ENCODE measurements around the gene CCDC102A. TPM values are rescaled to one million over a fixed set of nuclear protein-coding genes. Genes with fewer than 3 reads are reported as not detected.
A peak's percentile ranks its signal among the peaks of the same experiment; 100 is the strongest.

The CCDC102A gene
- total and polyA plus RNA-seq, 2 of the 13 experiments (the other 11 are each of a cell fraction or from before 2014, with no cell fraction given): 2.1 to 2.8 TPM

GRCh38 chr16:57481421-57481820 lies 55.0 kb downstream of the CCDC102A start:
- Histone ChIP-seq H3K4me1 (ENCODE audit: insufficient read depth, low read length) (peaks cover 92% of the 10 kb centered on the region), H3K79me2 (ENCODE audit: insufficient read depth, low read length) (peaks cover 40% of the 10 kb centered on the region), H3K27me3 (ENCODE audit: control insufficient read depth in 1 of 2, insufficient read depth in 2 of 2, low read length in 2 of 2) (no peaks in the 10 kb centered on the region), H3K4me3 (replicated peaks in 1 of 3; ENCODE audit: insufficient read depth in 1 of 3, low read depth in 2 of 3, low read length in 3 of 3) (no peak overlapping the region), H3K27ac (ENCODE audit: extremely low read length, insufficient read depth, low read length) (peak overlapping the region; percentile 79), H3K36me3 (replicated peaks in 1 of 2; ENCODE audit: control insufficient read depth in 1 of 2, insufficient read depth in 2 of 2, low read length in 2 of 2) (no peaks in the 10 kb centered on the region; a peak in 1 of 5 replicates), H3K9ac (ENCODE audit: insufficient read depth, low read depth, low read length) (no peak overlapping the region; the same call in 1 of the 2 replicates), H4K20me1 (ENCODE audit: insufficient read depth, low read length) (peaks cover 4% of the 10 kb centered on the region; the same call in 1 of the 2 replicates), H3K4me2 (ENCODE audit: low read depth, low read length) (no peak overlapping the region), H3K9me3 (ENCODE audit: low read length) (no peaks in the 10 kb centered on the region), H2AFZ (ENCODE audit: low read length) (no peak overlapping the region)
- BruUV-seq (replicated peaks): no TSS peak
- in situ Hi-C loops (cut with HindIII; ENCODE audit: extremely low pct_ligation_motif_present, low pct_unique_long_range_greater_than_20kb): no loop called here
- DNase-seq (ENCODE audit: low spot score) (no peak), ATAC-seq (no peak), FAIRE-seq (no peak)
- ChIA-PET POLR2A (interaction anchor here (4.6 to 5.6 kb wide), 2 partner anchors 9 to 34 kb away, joined by 55 to 147 read pairs; partner anchors contain the start of genes CIAPIN1 and COQ9), CTCF (ENCODE audit: low intra/inter-chr PET ratio, low total read pairs) (no interaction called here)
- intact Hi-C loops (cut with micrococcal nuclease; ENCODE audit: unreplicated experiment): no loop called here
- 93% methylated on average over 4 of the region's 4 CpGs for WGBS (ENCODE audit: low lambda C conversion rate)
- TF ChIP-seq ZNF724P (CRISPR knock-in tag; IDR thresholded peaks at IDR 0.05; ENCODE audit: borderline replicate concordance) (no peak), KLF11 (CRISPR knock-in tag; IDR thresholded peaks at IDR 0.05) (no peak), ZNF18 (CRISPR knock-in tag; IDR thresholded peaks at IDR 0.05; ENCODE audit: insufficient replicate concordance) (no peak), HNRNPK (IDR thresholded peaks at IDR 0.05; ENCODE audit: low read depth, low read length, poor library complexity, severe bottlenecking) (no peak), USF2 (IDR thresholded peaks at IDR 0.05; ENCODE audit: low read depth, low read length) (no peak), USF2 (CRISPR knock-in tag; IDR thresholded peaks at IDR 0.05; ENCODE audit: borderline replicate concordance) (no peak), TRAFD1 (CRISPR knock-in tag; IDR thresholded peaks at IDR 0.05; ENCODE audit: borderline replicate concordance) (no peak), ZNF704 (CRISPR knock-in tag; IDR thresholded peaks at IDR 0.05; ENCODE audit: borderline replicate concordance) (0 out of 2 replicates have a peak, but pooled peaks have one; percentile 9), GTF3A (CRISPR knock-in tag; conservative IDR thresholded peaks at IDR 0.05) (0 out of 2 replicates have a peak, but pooled peaks have one; percentile 27), ZNF580 (CRISPR knock-in tag; IDR thresholded peaks at IDR 0.05; ENCODE audit: borderline replicate concordance, low read depth) (no peak), TBP (CRISPR knock-in tag; IDR thresholded peaks at IDR 0.05) (no peak), MZF1 (CRISPR knock-in tag; IDR thresholded peaks at IDR 0.05; ENCODE audit: borderline replicate concordance) (no peak), SPEN (CRISPR knock-in tag; IDR thresholded peaks at IDR 0.05; ENCODE audit: low read depth) (no peak), ZNF883 (CRISPR knock-in tag; IDR thresholded peaks at IDR 0.05; ENCODE audit: not compliant biosample characterization) (peak; percentile 21)

Data from HepG2 (cell line).